Activated CD8-positive, alpha-beta memory T cell treated with anti-CD3 and anti-CD28 coated beads, Interleukin-2, amount 50 U/mL, for 1 hour (primary cell): ENCODE data around the gene RERE.
"Not testable (repeated sequence)": the region's sequence is repeated elsewhere in the genome, so short reads cannot be mapped to it uniquely, and the experiment has no call there.

ENCODE experiments used
- DNase-seq: peaks from one replicate; pipeline ENCODE4 v3.0.0-alpha.2; 2020; ENCODE audit errors: extremely low read depth

RERE gene

DNA sequence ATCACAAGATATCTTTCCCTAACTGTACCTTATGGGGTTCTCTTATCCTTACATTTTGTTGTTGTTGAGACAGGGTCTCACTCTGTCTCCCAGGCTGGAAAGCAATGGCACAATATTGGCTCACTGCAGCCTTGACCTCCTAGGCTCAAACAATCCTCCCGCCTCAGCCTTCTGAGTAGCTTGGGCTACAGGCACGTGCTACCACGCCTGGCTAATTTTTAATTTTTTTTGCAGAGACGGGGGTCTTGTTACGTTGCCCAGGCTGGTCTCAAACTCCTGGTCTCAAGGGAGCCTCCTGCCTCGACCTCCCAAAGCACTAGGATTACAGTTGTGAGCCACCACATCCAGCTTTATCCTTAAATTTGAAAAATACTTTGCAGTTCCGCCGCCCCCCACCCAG, 10.4 kb downstream of the RERE start:
- no peak for DNase-seq

DNA sequence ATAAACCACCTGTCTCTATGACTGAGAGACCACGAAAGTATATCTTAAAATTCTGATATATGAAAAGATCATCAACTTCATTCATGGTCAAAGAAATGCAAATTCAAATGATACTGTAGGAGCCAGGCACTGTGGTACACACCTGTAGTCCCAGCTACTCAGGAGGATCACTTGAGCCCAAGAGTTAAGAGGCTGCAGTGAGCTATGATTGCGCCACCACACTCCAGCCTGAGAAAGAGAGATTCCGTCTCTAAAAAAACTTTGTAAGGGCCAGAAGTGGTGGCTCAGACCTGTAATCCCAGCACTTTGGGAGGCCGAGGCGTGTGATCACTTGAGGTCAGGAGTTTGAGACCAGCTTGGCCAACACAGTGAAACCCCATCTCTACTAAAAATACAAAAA, 17.0 kb downstream of the RERE start:
- no peak for DNase-seq

GRCh38 chr1:8797216-8797615, 20.2 kb downstream of the RERE start:
- no peak for DNase-seq

GRCh38 chr1:8796812-8797211, 20.6 kb downstream of the RERE start:
- no peak for DNase-seq

GRCh38 chr1:8794605-8795004, 22.8 kb downstream of the RERE start:
- DNase-seq, result no peak

GRCh38 chr1:8791819-8792218, 25.6 kb downstream of the RERE start:
- DNase-seq, result no peak

GRCh38 chr1:8790987-8791386, 26.5 kb downstream of the RERE start:
- no peak for DNase-seq

DNA sequence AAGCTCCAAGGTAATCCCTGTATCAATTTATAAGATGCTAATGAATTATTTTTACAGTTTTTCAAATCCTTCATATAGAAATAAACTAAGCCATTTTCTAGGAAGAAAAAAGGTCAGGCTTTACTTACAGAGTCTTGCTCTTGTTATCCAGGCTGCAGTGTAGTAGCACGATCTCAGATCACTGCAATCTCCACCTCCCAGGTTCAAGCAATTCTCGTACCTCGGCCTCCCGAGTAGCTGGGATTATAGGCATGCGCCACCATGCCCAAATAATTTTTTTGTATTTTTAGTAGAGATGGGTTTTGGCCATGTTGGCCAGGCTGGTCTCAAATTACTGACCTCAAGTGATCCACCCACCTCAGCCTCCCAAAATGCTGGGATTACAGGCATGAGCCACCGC, 27.0 kb downstream of the RERE start:
- no peak for DNase-seq

DNA sequence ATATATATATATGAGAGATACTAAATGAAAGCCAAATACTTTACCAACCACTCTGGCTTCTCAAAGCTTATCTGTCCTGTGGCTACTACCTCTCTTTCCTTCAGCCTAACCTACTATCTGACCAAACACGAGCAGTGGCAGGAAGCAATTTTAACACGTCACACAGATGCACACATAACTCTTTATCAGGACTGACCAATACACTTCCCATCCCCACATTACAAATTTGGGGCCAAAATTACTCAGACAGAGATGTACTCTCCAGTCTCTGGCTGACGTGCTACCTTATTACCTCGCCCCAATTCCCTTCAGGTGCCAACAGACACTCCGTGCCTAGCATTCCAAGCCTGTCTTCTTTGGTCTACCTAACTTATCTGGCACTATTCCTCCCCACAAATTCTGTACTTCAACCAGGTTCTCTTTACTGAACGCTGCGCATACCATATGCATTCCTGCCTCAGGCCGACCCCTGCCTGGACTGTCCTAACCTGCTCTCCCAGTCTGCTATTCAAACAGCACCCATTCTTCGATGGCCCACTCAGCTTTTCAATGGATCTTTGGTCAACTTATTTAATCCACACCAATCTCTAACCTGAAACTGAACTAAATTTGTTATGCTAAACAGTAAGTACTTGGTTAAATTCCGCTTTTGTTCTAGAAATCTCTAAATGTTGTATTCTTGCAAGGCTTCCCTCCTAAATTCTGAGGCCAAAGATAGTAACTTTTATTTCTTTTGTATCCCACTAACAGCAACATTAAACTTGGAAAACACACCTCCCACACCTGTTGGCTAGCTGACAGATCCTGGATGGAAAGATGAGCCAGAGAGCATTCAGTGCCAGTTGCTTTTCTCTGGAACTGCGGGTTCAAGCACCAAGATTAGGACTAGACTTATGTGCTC, 27.9 kb downstream of the RERE start:
- DNase-seq, result no peak

DNA sequence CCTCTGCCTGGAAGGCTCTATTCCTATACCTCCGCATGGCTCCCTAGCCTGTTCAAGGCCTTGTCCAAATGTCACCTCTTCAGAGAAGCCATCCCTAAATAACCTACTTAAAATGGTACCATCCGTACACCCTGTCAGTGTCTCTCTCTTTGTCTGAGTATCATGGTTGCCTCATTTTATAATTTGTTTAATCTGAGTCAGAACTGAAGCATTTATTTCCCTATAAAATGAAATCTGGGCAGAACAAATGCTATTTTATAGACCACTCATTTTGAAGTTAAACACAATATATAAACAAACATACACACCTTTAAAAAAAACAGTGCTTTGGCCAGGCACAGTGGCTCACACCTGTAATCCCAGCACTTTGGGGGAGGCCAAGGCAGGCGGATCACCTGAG, 30.2 kb downstream of the RERE start:
- no peak for DNase-seq

GRCh38 chr1:8786204-8786603, 31.2 kb downstream of the RERE start:
- DNase-seq, result not testable (repeated sequence)

- DNase-seq, result no peak
These were observed 34.5 kb downstream of the RERE start for GRCh38 chr1:8782955-8783354.

DNA sequence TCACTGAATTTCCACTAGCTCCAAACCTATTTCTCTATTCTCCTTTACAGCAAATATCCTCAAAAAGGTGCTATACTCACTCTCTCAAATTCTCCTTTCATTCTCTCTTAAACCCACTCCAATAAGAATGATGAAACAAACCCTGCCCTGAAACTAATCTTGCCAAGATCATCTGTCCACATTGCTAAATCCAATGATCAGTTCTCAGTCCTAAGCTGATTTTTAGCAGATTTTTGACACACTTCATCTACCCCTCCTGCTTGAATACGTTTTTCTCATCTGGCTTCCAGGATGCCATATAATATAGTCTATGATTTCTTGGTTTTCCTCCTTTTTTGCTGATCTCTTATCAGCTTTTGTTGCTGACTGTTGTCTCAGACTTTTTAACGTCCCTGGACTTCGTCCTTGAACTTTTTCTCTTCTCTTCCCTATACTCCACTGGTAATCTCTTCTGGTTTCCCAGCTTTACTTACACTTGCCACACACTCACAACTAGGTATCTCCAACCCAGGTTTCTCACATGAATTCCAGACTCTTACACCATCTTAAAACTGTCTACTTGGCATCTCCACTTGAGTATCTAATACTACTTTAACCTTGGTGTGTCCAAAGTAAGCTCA, 35.3 kb downstream of the RERE start:
- DNase-seq, result no peak

DNA sequence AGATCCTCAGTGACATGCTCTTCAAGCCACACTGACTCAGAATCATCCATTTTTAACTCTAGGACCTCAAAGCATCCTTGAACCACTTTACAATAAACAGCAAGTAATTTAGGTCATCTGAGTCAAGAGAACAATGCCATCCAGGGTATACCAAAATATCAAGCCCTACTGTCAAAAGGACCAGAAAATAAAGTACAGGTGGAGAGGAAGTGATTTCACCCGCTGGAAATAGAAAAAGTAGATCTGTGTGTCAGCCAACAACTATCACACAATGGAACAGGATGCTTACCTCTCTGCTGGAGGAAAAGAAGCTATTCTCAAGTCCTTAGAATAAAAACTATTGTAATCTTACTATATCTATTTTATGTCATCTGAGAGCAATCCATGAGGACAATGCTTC, 37.0 kb downstream of the RERE start:
- no peak for DNase-seq

- no peak for DNase-seq
These were observed 39.6 kb downstream of the RERE start for GRCh38 chr1:8777867-8778266.

DNA sequence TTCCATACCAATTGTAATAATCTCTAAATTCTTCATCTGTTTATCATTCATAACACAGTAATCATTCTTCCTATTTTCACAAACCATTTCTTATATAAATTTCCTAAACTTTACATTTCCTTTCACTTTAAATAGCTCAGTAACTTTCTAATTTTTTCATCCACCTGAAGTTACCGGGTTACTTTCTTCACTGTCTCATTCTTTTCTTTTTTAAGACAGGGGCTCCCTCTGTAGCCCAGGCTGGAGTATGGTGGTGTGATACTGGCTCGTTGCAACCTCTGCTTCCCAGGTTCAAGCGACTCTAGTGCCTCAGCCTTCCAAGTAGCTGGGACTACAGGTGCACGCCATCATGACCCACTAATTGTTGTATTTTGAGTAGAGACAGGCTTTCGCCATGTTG, 41.3 kb downstream of the RERE start:
- no peak for DNase-seq

DNA sequence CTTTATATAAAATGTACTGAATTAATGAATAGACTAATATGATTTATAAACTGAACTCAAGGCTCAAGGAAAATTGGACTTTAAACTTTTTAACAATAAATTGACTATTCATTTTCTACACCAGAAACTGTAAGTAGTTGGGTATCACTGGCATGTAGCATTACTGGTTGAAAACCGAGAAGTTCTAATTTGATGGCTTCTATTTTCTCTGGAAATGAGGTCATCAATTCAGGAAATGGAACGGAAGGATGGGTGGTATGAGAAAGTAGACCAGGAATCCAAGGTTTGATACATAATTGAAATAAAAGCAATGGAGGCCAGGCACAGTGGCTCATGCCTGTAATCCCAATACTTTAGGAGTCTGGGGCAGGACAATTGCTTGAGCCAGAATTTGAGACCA, 50.4 kb downstream of the RERE start:
- DNase-seq, result no peak

- no peak for DNase-seq
These were observed 52.2 kb downstream of the RERE start for GRCh38 chr1:8765198-8765597.

GRCh38 chr1:8764293-8764937, 53.0 kb downstream of the RERE start:
- no peak for DNase-seq

- DNase-seq, result no peak
These were observed 53.6 kb downstream of the RERE start for GRCh38 chr1:8763888-8764287.

DNA sequence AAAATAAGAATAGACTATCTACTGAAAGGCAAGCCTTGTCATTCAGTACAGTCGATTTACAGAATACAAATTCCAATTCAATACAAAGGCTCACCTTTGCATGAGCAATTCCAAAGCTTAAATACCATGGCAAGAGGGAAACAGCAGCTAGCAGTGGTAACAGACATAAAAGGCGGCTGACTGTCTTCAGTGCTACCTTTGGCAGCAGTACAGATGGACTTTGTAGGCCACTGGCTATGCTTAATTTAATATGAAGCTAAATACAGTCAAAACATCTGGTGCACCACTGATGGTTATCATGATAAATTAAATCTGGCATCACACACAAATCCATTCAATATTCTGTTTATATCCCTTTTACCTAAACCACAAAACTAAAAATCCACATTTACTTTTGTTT, 62.4 kb downstream of the RERE start:
- no peak for DNase-seq

DNA sequence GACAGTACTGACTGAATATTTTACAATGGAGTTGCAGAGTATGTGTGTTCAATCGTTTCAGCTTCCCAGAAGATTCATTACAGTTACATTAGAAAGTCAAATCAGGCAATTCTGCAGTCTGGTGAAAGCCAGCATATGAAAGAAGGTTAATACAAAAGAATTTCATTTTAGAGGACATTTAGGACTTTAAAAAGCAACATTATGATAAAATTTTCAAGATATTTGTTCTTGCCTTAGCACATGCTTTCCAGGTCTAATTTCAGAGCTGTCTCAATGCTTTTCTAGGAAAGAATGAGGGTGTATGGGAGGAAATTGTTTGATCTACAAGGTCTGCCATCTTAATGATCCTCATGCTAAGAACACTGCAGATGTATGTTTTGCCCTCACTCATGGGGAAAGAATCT, 63.2 kb downstream of the RERE start:
- DNase-seq, result no peak

DNA sequence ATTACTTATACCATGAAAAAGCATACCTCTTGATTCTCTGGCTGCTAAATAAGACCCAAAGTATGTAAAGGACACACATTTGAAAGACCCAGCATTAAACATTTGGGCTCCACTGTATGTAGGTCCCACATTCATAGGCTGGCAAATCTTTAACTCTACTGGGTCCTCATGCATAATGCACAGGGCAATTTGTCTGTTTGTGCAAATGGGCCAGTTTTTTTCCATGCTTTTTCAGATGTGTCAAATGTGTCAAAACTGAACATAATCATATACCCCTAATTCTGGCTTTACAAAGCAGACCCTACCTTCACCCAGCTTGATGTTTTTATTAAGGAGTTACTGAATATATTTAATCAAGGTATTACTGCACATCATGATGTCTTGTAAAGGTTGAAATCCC, 63.7 kb downstream of the RERE start:
- no peak for DNase-seq
